DND-41 (cell line): ENCODE measurements around the gene CLINT1.

Experiments
- EZH2 ChIP-seq: IDR thresholded peaks from 3 replicates; pipeline ENCODE4 v1.6.1; 2012; ENCODE audit warnings: borderline replicate concordance, low read depth, mild to moderate bottlenecking, moderate library complexity, low read length, inconsistent platforms; ENCODE audit not compliant: severe bottlenecking
- TF ChIP-seq, protein P1 (sequence below): IDR thresholded peaks from 2 replicates; pipeline ENCODE4 v1.5.1; 2012; ENCODE audit warnings: borderline replicate concordance, low read length, moderate library complexity, mild to moderate bottlenecking; ENCODE audit not compliant: poor library complexity, severe bottlenecking; ENCODE audit errors: extremely low read depth

DNA sequence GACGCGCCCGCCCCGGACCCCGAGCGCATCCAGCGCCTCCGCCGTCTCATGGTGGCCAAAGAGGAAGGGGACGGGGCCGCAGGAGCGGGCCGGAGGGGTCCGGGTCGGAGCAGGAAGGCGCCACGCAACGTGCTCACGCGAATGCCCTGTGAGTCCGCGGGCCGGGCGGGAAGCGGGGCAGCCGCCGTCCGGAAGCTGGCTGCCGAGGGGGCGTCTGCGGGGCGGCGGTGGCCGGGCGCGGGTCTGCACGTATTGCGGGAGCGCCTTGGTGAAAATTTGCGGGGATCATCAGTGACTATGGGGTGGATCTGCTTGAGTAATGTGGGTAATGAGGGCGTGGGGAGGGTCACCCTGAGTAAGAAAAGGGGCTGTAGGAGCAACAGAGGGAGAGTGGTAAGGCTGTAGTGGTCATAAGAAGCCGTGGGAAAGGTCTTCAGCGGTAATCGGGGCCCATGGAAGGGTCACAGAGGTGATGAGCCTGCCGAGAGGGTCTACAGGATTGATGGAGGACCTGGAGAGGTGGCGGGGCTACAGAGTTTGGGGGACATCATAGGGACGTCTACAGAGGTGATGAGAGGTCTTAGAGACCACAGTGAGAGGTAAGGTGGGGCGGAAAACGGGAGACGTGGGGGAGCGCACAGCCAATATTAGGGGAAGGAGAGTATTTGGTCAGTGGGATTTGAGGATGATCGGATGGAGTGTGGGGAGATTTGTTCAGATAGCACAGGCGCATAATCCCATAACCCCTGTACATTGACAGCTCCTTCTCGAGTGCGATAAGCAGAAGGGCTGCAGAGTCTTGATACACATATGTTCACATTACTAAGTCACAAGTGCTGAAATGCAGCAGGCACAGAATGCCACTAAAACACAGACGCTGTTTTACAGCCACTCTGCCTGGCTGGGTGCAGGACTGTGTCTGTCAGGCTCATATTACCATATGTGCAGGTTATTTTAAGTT is 114.6 kb downstream of the CLINT1 start:
- TF ChIP-seq, protein P1, sequence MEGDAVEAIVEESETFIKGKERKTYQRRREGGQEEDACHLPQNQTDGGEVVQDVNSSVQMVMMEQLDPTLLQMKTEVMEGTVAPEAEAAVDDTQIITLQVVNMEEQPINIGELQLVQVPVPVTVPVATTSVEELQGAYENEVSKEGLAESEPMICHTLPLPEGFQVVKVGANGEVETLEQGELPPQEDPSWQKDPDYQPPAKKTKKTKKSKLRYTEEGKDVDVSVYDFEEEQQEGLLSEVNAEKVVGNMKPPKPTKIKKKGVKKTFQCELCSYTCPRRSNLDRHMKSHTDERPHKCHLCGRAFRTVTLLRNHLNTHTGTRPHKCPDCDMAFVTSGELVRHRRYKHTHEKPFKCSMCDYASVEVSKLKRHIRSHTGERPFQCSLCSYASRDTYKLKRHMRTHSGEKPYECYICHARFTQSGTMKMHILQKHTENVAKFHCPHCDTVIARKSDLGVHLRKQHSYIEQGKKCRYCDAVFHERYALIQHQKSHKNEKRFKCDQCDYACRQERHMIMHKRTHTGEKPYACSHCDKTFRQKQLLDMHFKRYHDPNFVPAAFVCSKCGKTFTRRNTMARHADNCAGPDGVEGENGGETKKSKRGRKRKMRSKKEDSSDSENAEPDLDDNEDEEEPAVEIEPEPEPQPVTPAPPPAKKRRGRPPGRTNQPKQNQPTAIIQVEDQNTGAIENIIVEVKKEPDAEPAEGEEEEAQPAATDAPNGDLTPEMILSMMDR: no peak
- no peak for TF ChIP-seq EZH2
